NCI-H146 treated with DMSO at 0.1 percent for 48 hours (cell line): ENCODE measurements around the gene NUF2.
"Not testable (repeated sequence)": the region's sequence is repeated elsewhere in the genome, so short reads cannot be mapped to it uniquely, and the experiment has no call there.

Experiments
- DNase-seq: peaks from one replicate; lab custom pipeline; 2025; ENCODE audit not compliant: unreplicated experiment; lab: John Stamatoyannopoulos, UW

The NUF2 gene

DNA sequence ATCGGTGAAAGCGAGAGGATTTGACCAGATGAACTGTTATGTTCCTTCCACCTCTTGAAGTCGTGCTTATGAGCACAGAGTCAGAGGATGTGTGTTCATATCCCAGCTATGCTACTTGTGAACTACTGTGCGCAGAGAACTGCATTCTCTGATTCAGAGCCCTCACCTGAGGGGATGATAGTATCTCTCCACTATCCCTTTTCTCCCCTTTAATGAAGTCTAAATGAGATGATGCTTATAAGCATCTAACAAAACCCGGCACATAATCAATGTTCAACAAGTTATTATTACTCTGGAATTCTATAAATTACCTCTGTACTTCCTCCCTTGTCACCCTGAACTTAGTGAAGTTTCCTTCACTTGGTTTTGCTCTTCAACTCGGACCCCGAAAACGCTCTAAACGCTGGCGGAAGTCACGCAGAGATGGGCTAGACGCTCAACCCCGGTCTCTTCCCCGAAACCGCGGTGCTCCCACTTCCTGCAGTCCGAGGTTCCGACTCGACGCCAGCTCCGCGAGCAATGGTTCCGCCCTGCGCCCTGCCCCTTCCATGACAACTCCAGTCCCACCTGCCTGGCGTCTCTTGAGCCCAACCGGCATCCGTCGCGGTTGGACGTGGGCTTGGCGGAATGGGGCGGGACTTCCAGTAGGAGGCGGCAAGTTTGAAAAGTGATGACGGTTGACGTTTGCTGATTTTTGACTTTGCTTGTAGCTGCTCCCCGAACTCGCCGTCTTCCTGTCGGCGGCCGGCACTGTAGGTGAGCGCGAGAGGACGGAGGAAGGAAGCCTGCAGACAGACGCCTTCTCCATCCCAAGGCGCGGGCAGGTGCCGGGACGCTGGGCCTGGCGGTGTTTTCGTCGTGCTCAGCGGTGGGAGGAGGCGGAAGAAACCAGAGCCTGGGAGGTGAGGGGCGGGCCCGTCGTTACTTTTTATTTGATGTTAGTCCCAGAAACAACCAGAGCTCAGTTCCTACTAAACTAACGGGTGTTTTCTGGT lies at the start of gene NUF2:
NUF2 (plus strand) TSS at position 644 of the 995 bp plus-strand sequence. CDS start 4,098 bp downstream, outside the sequence.
- peak; percentile 93 for DNase-seq

DNA sequence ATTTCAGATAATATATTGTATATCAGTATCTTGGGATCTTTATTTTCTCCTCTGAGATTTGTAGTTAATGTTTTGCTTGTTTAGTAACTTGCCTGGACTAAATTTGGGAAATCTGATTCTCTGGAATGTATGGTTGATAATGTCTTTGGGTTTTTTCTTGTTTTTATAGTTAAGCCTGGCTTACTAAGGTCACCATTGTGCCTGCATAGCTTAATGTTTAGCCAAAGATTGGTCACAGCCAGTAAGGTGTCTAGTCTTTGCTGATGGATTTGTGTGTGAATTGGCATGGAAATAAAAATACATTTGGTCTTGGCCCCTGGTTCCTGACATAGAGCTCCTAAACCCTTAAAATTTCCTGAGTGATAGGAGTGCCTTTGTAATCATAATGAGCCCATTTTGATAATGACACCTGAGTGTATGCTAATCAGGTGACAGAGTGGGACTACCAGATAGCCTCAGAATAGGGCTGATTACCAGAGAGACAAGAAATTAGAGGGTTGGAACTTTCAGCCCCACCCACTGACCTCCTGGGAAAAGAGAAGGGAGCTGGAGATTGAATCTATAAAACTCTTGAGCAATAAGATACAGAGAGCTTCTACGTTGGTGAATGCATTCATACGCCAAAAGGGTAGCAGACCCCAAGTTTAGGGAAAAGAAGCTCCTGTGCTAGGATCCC lies 47.9 kb upstream of the NUF2 start:
- DNase-seq, result no peak

- DNase-seq, result no peak
Observed at GRCh38 chr1:163275222-163275621, 46.5 kb upstream of the NUF2 start.

GRCh38 chr1:163278602-163279001 lies 43.2 kb upstream of the NUF2 start:
- DNase-seq, result no peak

DNA sequence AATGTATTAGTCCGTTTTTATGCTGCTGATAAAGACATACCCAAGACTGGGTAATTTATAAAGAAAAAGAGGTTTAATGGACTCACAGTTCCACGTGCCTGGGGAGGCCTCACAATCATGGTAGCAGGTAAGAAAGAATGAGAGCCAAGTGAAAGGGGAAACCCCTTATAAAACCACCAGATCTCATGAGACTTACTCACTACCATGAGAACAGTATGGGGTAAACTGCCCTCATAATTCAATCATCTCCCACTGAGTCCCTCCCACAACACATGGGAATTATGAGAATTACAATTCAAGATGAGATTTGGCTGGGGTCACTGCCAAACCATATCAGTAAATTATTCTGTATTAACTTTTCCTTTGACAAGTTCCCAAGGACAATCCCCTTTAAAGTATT lies 36.9 kb upstream of the NUF2 start:
- DNase-seq, result not testable (repeated sequence)

DNA sequence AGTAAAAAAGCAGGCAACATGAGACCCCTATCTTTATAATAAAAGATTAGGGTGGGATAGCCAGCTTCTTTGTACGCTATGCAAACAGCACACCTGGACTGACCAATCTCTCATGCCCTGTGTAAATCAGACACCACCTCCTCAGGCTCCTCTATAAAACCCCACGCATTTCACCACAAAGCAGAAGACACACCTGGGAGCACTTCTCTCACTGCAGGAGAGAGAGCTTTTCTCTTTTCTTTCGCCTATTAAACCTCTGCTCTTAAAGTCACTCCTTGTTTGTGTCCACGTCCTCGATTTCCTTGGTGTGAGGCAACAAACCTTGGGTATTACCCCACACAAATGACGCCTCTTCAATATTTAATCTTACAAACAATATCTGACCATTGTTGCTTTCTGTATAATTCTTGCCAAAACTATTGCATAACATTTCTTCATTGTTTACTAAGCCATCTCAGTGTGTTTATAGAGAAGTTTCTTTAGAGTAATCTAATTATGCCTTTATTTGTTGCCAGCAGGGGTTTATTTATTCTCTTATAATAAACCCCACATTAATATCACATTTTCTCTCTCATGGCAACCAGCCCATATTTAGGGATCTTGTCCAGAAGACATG lies 31.6 kb upstream of the NUF2 start:
- DNase-seq, result peak; percentile 73

DNA sequence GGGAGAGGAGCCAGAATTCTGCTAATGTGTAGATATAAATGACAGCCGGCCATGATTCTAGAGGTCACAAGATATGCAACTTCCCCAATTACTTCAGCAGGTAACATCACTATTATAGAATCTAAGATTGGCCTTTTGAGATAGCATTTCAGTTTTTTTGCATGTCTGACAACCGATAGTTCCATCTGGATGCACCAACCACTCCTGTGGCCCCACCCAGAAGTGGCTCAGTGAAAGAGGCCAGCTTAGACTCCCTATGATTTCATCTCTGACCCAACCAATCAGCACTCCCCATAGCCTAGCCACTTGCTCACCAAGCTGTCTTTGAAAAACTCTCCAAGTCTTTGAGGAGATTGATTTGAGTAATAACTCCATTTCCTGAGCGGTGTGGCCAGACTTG lies 30.3 kb upstream of the NUF2 start:
- DNase-seq, result no peak

DNA sequence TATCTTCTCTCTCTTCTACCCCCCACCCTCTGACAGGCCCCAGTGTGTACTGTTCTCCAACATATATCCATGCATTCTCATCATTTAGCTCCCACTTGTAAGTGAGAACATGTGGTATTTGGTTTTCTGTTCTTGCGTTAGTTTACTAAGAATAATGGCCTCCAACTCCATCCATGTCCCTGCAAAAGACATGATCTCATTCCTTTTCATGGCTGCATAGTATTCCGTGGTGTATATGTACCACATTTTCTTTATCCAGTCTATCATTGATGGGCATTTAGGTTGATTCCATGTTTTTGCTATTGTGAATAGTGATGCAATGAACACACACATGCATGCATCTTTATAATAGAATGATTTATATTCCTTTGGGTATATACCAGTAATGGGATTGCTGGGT lies 29.6 kb upstream of the NUF2 start:
- not testable (repeated sequence) for DNase-seq

DNA sequence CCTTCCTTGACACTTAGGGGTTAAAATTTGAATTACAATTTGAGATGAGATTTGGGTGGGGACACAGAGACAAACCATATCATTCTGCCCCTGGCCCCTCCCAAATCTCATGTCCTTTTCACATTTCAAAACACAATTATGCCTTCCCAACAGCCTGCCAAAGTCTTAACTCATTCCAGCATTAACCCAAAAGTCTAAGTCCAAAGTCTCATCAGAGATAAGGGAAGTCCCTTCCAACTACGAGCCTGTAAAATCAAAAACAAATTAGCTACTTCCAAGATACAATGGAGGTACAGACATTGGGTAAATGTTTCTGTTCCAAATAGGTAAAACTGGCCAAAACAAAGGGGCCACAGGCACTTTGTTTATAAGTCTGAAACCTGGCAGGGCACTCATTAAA lies 28.3 kb upstream of the NUF2 start:
- not testable (repeated sequence) for DNase-seq

GRCh38 chr1:163295949-163296348 lies 25.8 kb upstream of the NUF2 start:
- DNase-seq, result no peak

DNA sequence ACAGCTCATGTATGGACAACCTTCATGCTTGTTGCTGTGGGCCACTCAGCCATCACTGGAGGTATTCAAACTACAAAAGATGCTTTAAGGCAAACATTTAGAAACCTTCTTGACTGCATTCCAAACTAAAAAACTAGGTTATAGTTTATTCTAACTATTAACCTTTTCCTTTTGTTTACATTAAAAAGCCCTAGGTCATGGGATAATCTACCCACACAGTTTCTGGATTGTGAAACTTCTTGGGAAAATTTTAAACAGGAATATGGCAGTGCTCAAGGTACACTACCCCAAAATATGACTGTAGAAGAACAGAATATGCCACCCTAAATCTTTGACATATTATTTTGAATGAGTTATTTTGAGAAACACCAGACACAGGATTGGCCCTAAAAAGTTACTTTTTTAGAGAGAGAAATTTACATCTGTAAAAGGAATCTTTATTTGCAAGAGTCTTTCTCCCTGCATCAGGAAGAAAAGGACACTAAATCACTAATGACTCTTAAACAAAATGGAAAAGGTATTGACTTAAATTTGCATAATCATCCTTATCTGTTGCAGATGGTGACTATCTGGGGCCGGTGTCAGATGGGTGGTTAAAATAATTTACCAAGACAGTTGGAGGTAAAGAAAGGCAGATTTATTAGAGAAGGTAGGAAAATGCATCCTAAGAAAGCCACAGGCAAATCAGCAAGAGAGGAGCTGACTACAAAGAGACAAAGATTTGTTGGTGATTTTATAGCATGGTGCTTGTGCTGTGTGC lies 25.1 kb upstream of the NUF2 start:
- DNase-seq, result no peak

GRCh38 chr1:163298365-163298764 lies 23.4 kb upstream of the NUF2 start:
- DNase-seq, result no peak

DNA sequence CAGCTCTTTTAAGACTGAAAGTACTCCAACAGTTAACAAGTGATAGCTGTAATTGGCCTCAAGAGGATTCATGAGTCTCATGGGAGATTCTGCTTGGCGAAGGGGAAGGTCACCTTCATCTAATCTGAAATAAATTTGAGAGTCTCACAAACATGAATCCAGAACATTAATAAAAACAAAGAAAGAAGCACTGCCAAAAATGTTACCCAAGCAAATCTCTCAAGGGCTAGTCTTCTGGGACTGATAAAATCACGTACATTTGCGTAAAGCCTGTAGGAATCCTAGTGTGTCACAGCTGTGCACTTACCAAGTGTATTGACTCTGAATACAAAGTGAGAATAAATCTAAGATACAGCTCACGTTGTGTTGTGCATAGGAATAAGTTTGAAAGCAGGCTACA lies 21.2 kb upstream of the NUF2 start:
- DNase-seq, result no peak

DNA sequence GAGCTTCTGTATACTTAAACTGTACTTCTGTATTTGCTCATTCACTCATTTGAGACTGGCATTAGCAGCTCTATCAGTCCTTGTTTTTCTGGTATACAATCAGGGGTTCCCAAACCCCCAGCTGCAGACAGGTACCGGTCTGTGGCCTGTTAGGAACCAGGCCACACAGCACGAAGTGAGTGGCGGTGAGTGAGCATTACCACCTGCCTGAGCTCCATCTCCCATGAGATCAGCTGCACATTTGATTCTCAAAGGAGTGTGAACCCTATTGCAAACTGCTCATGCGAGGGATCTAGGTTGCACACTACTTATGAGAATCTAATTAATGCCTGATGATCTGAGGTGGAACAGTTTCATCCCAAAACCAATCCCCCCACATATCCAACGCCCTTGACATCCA lies 18.2 kb upstream of the NUF2 start:
- no peak for DNase-seq

GRCh38 chr1:163305441-163305840 lies 16.3 kb upstream of the NUF2 start:
- no peak for DNase-seq

DNA sequence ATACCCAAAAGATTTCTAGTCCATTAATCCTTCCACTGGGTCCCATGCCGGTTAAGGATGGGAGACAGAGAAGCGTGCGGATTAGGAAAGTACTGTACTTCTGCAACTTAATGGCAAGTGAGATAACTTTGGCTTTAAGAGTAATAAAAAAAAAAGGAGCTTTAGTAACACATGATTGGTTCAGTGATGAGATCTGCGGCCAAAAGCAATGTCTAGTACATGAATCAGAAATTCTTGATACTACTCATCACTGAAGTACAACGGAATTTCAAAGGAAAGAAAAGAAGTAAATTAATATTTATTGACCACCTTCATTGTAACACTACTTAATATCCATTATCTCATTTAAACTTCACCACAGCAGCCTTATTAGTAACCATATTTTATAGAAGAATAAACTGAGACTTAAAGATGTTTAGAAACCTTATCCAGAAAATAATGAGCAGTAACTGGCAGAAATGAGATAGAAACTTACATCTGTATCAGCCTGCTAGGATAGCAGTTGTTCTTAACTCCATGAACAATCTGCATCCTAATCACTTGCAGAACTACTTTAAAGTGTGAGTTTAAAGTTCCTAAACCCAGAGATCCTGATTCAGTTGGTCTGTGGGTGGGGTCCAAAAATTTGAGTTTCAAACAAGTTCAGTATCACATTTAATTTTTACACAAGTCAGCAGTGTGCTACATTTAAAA lies 14.1 kb upstream of the NUF2 start:
- no peak for DNase-seq

GRCh38 chr1:163308811-163309210 lies 12.9 kb upstream of the NUF2 start:
- no peak for DNase-seq

- peak; percentile 3 for DNase-seq
Observed at GRCh38 chr1:163315773-163316374, 5.9 kb upstream of the NUF2 start.

GRCh38 chr1:163320891-163321290 lies 863 bp upstream of the NUF2 start:
- no peak for DNase-seq

- not testable (repeated sequence) for DNase-seq
Observed at GRCh38 chr1:163323339-163323738, 1.6 kb downstream of the NUF2 start.
